NCI-H1694 (cell line): ENCODE results near the gene ZNF536.

Source experiments
- DNase-seq: peaks from one replicate; lab custom pipeline; 2025; lab: John Stamatoyannopoulos, UW

ZNF536 gene

DNA sequence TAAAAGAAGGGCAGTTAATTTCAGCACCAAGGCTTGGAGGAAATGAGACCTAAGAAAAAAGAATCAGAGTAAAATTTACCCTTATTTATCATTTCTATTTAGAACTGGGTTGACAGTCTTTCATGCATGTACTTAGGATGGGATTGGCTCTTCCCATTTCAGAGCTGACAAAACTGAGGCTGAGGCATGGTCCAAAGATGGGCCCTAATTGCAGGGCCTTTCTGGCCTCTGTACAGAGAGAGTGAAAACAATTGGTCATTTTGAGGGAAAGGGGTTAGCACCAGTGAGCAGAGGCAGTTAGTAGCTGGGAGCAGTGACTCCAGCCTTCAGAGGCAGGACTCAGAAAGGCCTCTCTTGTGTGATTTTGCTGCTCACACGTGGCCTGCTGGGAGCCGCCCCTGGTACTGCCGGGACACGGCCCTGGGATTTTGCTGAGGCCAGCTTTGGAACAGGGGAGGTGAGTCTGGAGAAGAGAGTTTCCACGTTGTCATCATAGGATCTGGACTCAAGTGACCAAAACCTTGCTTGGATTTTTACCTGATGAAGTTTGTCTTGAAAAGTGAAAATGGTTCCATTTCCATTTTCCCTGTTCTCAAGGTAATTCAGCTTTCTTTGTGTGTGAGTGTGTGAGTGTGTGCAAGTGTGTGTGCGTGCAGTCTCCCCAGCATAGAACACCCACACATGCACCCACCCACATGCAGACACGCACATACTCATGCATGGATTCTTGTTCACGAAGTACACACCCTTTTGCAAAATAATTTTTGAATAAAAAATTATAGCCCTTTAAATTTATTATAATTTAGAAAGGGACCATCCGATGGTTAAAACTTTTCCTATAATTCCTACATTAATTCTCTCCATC lies at the start of gene ZNF536:
TSS of gene ZNF536 (plus strand) at position 425 of the 865 bp plus-strand sequence. CDS start 71,179 bp downstream, outside the sequence.
- no peak for DNase-seq

DNA sequence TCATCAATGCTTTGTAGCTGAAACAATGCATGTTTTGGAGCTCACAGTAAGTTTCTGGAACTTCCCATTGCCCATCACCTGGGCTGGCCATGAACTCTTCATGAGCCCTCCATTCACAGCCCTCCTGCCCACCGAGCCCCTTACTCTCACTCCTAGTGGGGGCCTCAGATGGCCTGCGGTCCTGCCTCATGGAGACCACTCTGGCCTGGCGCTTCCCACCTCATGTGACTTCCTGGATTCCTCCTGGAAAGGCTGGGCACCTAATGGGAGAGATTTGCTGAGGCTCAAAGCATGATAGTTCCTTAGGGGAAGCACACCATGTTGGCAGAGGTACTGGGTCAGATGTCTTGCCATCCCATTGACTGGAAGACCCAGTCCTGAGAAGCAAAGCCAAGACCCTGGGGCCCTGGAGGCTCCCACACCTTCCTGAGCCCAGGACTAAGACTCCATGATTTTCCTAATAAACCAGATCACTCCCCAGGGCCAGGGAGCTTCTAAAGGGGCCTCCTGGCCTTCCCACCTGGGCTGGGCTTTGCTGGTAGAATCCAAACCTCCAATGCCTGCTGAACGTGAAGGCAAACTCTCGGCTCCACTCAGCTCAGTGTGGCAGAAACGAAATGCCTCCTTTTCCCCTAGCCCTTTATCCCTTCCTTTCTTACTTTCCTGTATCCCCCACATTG lies 49.4 kb upstream of the ZNF536 start:
- DNase-seq = no peak

DNA sequence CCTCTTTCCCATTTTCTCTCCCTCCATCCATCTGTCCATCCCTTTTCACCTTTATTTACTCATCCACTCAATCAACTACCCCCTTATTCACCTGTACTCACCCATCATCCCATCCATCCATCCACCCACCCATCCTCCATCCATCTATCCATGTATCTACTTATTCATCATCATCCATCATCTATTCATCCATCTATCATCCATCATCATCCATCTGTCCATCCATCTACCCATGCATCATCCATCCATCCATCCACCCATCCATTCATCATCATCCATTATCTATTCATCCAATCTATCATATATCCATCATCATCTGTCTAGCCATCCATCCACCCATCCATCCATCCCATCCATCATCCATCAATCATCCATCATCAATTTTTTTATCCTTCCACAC lies 48.3 kb upstream of the ZNF536 start:
- no peak for DNase-seq

DNA sequence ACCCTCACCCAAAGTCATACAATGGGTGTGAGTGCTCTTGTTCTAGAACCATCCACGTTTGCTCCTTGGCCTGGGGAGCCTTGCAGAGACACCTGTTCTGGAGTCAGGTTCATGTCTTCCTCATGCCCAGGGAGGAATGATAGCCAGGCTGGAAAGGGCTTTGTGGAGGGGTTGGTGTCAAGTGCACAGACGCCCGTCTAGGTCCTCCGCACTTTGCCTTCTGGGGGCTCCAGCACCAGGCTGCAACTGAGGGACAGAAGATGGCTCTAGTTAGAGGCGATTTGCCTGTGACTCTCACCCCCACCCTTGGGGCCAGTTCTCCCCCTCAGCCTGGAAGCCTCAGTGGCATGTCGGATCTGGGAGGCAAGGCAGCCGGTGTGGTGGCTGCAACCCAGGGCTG lies 47.2 kb upstream of the ZNF536 start:
- no peak for DNase-seq

DNA sequence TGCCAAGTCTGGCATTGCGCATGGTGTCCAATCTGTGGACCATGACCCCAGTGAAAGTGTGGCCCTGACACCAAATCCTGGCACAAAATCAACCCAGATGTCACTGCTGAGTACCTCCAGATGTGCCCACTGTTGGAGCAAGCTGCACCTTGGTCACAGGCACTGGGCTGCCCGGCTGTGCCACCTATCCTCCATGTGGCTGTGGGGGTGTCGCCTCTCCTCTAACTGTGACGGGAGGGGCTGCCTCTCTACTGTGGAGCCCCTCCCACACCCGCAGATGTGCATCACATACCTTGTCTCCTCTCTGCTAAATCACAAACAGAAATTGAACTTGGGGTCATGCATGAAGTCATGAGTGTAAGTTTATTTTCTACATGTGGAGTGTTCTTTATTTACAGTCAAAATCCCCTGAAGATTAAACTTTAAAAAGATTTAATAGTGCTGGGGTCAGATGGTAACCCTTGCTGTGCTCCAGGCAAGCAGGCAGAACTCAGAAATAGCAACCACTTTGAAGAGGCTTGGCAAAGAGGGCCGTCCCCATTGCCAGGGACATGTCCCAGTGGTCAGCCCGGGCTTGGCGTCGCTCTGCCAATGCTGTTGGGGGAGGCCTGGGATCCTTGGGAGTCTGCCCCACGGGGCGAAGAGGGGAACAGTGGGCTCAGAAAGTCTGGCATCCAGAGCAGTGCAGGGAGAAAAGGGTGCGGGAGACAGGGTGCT lies 46.4 kb upstream of the ZNF536 start:
- DNase-seq = no peak

DNA sequence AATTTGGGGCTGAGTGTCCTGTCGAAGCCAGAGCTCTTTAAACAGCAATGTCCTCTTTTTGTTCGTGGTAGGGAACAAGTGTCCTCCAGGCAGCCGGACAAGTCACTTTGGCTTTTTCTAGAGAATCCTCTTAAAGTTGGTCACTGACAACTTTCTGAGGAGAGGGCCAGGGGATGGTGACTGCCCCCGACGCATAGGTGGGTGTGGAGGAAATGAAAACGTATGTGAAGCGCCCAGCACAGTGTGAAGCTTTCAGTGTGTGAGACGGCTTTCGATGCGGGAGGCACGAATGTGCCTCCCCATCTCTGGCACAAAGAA lies 45.8 kb upstream of the ZNF536 start:
- DNase-seq = no peak

DNA sequence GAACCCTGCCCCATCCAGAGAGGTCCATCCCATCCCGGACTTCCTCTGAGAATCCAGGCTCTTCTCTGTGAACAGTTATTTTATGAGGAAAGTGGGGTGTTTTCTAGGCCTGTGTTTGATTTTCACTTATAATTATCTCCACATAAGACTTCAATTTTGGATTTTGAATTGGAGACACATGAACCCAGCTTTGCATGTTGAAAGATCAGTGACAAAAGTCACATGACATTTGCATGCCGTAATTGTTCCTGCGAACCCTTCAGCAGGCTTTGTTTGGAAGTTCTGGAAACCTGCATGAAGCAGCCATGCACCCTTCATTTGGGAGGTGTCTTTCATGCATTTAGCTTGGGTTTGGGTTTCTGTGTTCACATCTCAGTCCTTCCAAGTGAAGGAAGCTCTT lies 44.9 kb upstream of the ZNF536 start:
- DNase-seq = no peak

DNA sequence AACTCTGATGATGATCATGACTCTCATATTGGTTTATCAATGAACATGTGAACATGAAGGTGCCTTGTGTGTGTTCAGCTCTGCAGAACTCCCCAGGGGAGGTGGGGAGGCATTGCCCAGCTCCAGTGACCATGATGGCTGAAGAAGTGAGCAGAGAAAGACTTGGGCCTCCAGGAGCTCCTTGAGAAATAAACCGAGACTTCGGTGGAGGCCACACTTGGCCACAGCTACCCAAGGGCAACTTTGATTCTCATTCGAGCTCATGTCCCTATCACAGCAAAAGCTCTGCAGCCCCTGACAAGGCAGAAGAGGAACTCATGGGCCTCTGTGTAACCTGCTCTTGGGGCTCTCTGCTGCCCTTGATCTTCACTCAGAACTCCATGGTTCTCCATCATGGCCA lies 44.1 kb upstream of the ZNF536 start:
- no peak for DNase-seq

DNA sequence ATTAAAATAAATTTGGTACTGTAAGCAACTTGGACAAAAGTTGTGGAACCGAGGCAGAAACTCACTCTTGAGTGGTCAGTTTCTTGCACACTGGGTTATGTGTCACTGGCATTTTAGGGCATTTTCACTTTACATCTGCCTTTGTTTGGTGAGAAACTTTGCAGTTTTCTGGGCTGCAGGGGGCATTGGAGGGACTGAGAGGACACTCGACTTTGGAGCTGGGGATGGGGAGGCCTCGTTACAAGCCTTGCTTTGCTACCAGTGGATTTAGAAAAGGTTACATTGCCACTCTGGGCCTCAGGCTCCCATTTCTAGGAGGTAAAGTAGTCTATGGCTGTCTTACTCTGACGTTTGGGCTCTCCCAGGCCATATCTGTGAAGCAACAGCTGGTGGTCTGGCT lies 41.9 kb upstream of the ZNF536 start:
- no peak for DNase-seq

DNA sequence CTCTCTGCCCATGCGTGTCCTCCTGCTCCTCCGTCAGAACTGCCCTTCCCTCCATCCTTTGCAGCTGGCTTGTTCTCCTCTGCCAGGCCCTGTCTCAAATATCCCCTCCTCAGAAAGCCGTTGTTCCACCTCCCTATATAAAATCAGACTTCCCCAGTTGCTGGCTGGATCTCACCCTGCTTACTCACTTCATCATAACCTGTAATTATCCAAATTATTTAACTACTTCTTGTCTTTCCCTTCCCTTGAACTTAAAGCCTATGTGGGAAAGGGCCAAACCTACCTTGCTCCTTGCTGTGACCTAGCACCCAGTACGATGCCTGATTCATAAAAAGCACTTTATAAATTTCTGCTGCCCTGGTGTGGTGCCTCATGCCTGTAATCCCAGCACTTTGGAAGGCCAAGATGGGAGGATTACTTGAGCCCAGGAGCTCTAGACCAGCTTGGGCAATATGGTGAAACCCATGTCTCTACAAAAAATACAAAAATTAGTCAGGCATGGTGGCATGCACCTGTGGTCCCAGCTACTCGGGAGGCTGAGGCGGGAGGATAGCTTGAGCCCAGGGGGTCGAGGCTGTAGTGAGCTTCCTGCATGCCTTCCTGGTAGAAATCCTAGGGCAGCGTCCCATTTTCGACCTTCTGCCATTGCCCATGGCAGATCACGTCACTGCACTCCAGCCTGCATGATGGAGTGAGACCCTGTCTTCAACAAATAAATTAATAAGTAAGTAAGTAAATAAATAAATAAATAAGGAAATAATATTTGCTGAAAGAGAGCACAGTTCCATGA lies 39.5 kb upstream of the ZNF536 start:
- no peak for DNase-seq

DNA sequence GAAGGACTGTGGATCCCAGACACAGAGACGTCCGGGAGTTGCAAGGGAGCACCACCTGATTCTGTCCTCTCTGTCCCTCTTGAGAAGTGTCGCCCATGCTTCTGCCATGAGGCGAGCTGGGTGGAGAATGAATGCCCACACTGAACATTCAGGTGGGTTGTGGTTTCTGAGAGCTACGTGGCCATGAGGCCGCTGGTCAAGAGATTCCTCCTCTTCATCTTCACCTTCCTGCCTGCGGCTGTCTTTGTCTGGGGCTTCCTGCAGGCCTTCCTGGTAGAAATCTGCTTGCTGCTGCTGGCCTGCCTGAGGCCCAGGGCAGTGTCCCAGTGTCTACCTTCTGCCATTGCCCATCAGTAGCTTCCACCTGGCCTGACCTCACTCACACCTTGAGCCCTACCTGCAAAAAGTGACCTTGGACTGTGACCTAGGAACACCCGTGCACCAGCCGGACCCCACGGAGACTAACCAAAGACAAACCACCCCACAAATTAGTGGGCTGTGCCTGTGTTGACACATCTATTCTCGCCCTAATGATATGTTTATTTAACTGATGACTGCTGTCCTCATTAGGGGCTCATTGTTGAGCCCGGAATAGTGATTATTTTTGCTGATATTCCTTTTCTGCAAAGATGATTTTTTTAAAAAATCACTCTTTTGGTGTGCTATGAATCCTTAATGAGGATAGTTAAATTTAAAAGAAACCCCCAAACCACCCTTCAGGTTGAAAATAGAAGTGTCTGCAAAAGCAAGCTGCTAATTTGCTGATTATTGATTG lies 38.7 kb upstream of the ZNF536 start:
- no peak for DNase-seq

DNA sequence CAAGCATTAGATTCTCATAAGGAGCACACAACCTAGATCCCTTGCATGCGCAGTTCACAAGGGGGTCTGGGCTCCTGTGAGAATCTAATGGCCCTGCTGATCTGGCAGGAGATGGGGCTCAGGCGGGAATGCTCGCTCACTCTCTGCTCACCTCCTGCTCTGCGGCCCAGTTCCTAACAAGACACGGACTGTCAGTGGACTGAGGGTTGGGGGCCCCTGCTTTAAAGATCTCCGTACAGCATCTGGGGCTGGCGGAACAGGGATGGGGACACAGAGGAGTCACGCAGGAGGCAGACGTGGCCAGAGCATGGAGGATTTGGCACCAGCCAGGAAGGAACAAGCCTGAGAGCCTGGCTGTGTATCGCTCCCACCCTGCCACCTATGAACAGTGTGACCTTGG lies 37.3 kb upstream of the ZNF536 start:
- no peak for DNase-seq

DNA sequence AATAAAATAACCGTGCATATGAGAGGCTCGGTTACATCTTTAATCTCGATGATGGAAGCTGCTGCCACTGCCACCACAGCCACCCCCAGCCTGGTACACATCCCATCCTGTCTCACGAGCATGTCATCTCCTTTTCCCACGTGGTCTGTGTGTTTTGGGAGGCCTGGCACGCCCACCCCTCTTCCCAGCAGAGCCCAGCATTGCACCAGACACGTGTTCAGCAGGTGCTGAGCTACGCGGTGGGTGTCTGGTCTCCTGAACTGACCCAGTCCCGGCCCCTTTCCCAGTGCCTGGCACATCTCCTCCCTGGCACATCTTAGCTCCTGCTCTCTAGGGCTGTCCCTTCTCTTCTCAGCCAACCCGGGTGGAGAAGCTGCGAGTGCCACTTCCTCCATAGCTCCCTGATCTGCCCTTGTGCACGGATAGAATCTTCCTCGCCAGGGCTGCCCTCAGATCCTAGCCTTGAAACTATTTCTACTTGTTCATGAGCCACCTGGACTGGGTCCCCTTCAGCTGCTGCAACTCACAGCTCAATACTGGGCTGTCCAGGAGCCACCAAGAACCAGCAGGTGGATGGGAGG lies 36.8 kb upstream of the ZNF536 start:
- no peak for DNase-seq

DNA sequence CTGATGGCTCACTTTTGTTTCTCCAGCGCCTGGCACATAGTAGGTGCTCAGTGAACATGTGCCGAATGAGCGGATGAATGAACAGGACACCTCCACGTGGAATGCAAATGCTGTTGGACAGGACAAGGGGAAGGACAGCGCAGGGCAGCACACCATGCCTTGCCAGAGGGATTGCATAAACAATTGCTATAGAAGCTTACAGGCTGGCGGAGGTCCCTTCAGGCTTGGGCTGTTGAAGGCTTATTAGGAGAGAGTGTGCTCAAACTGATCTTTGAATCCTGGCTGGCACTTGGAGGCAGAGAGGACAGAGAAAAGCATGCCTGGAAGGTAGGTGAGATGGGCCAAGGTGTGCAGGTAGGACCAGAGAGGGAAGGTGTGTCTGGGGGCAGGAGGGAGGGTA lies 35.9 kb upstream of the ZNF536 start:
- no peak for DNase-seq

DNA sequence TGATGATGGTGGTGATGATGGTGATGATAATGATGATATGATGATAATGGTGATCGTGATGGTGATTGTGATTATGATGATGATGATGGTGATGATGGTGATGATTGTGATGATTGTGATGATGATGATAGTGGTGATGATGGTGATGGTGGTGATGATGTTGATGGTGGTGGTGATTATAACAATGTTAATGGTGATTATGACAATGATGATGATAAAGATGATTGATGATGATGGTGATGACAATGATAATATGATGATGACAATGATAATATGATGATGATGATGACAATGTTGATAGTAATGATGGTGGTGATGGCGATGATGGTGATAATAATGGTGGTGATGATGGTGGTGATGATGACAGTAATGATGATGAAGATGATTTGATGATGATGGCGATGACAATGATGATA lies 34.1 kb upstream of the ZNF536 start:
- no peak for DNase-seq

DNA sequence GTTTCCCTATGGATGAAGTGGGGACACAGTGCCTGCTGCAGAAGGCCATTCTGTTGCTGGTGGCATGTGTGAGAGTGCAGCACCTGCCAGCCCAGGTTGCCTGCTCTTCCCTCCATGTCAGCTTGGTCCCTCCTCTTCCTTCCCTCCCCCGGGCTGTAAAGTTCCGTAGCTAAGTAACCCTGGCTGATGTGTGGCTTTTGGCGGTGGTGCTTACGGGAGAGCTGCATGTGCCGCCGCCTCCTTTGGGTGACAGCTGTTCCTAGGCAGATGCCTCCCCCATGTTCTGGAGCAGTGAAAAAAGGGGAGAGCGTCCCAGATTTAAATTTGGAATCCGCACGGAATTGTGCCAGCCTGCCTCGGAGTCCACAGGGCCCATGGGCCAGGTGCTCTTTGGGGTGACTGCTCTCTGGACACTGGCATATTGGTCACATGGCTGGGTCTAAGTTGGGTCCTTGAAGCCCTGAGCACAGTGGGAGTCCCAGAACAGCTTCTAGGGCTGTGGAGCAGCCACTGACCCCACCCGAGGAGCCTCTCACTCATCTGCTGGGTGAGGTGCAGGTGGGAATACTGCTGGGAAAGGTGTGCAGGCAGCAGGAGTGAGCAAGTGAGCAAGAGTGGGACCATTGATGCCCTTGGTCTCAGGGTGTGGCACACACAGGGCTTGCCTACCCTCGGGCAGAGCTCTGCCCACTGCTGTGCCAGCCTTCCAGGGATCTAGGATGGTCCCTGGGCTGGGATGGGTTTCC lies 33.1 kb upstream of the ZNF536 start:
- DNase-seq = no peak

DNA sequence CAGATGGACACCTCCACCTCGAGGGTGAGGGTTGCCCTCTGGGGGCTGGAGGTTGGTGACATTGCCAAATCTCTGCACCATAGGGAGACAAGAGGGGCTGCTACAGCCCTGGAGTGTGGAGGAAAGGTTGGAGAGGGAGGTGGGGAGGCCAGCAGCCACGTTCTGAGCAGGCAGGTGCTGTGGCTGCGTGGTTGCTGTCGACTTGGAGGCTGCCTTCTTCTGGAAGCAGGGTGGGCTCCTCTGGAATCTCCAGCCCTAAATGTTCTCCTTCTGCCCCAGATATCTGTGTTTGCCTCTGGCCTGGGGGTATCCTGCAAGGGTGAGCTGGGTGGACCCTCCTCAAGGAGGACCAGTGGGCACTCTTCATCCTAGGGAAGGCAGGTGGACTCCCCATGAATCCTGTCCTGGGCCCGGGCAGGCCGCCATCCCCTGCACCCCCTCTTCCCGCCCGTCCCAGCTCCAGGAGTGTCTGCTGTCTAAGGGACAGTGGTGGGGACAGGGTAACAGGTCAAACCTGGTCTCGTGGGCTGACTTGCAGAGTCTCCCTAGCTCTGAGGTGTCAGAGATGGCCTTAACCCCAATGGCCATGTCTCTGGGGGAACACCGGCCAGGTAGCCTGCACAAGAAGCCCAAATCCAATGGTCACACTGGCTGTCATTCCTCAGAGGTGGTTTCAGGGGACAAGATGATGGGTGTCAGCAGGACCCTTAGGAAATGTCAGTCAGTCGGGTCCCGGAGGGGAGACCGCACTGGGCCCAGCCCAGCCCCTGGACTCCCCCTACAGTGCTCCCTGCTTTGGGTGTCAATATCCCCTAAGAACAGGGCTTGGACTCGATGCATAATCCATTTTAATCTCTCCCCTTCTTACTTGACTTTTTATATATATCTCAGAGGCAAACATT lies 32.3 kb upstream of the ZNF536 start:
- DNase-seq = no peak

DNA sequence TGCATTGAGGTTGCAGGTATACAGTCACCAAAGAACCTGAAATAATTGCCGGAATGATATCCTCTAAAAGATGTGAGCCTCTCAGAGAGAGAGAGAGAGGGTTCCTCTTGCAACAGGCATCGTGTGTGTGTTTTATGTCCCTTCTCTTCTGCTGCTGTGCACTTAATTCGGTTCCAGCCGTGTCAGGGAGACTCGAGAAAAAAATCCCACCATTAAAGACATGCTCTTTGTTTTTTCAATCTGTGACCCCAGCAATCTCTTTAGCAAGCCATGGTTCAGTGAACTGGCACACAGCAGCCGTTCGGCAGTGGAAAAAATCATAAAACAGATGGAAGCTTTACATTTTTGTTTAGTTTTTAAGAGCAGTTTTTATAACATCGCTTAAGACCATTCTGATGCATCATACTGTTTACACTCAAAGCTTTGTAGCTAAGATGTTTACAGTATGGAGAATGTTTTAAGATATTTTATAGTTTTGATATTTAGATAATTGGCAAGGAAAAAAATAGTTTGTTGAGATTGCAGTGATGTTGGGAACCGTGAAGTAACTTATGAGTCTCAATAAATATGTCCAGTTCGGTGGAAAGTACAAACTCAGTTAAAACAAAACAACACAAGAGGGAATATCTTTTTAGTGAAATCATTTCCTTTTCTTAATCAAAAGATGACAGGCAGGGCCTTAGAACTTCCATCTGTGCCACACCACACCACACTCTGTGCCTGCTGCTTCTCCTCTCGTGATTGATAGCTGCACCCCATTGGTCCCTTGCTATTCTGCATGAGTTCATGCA lies 31.2 kb upstream of the ZNF536 start:
- no peak for DNase-seq
